Suprapubic skin (tissue), 3 donors: ENCODE measurements around the gene MAPK4.

Experiments
- CTCF ChIP-seq, 2 donors: fragments of 200-600 bp in 1 of 2; fragments of 450-650 bp in 1 of 2; sonication (generic) in 1 of 2; IDR thresholded peaks; one replicate each; pipeline ENCODE4 v1.5.1; 2016 to 2019; ENCODE audit warnings: antibody characterized with exemption in 2 of 2, mild to moderate bottlenecking in 1 of 2, moderate library complexity in 1 of 2
- EP300 ChIP-seq: sonication (generic); formaldehyde crosslinking; IDR thresholded peaks from one replicate; pipeline ENCODE4 v1.6.1; 2017; ENCODE audit warnings: antibody characterized with exemption

- TF ChIP-seq CTCF (IDR thresholded peaks at IDR 0.05) (no peak), EP300 (no peak)
Observed at GRCh38 chr18:50675043-50675442, 115.2 kb downstream of the MAPK4 start.
